Psoas muscle (tissue), 8 donors: ENCODE results near the gene MT1G. TPM values are rescaled to one million over a fixed set of nuclear protein-coding genes. Genes with fewer than 3 reads are reported as not detected.

Source experiments
- ATAC-seq, 4 donors: fragments of 200-7000 bp; cut with Tn5 transposase; one replicate each; pipeline ENCODE4 v1.9.1; 2020; ENCODE audit warnings: moderate library complexity in 3 of 4, mild to moderate bottlenecking in 2 of 4
- DNase-seq, 2 donors: peaks; one replicate each; pipeline ENCODE4 v3.0.0-alpha.2; 2020
- H3K27ac ChIP-seq: fragments of 200-600 bp; one replicate; pipeline ENCODE4 v1.8.0; 2022
- H3K27me3 ChIP-seq, 3 donors: fragments of 200-600 bp in 1 of 3; one replicate each; pipeline versions ENCODE4 v1.6.1 to v1.8.0; 2013 to 2022; ENCODE audit warnings: low read length in 2 of 3, mild to moderate bottlenecking in 2 of 3, moderate library complexity in 1 of 3; ENCODE audit not compliant: insufficient read depth in 3 of 3
- H3K36me3 ChIP-seq, 2 donors: fragments of 200-600 bp in 1 of 2; one replicate each; pipeline versions ENCODE4 v1.6.1 to v1.8.0; 2013 to 2022; ENCODE audit warnings: low read depth in 1 of 2, mild to moderate bottlenecking in 1 of 2, moderate library complexity in 1 of 2; ENCODE audit not compliant: insufficient read depth in 1 of 2
- H3K4me1 ChIP-seq: fragments of 200-600 bp; one replicate; pipeline ENCODE4 v1.8.0; 2022
- H3K4me3 ChIP-seq: fragments of 200-600 bp; one replicate; pipeline ENCODE4 v1.8.0; 2022; ENCODE audit warnings: mild to moderate bottlenecking
- H3K9me3 ChIP-seq: fragments of 200-600 bp; one replicate; pipeline ENCODE4 v1.8.0; 2022
- WGBS, 3 donors: extraction: QIAGEN DNeasy Blood & Tissue Kit; methylation state at CpG; one replicate each; pipeline versions ENCODE4 v1.1.6 to v1.1.7; 2013; 5-methylcytosine and 5-hydroxymethylcytosine counted together
- intact Hi-C, 2 donors: fragments of 100-400 bp; cut with DNase I; formaldehyde crosslinking; loops; one replicate each; pipeline versions ENCODE4 v1.11.0 to v1.14.2; 2022
- polyA plus RNA-seq, 3 donors: library from polyadenylated mRNA; stranded (reverse); fragments of 200-250 nt; gene quantifications; one replicate each; pipeline ENCODE4 v1.2.3, GENCODE V29; 2013
- total RNA-seq, 4 donors: library from RNA; stranded (reverse); fragmentation: NEBNext Ultra II Directional in 2 of 4; extraction: Animal tissue kit (Norgen Biotek cat#: 25700) in 2 of 4; gene quantifications; one replicate each; pipeline versions ENCODE4 v1.2.1 to v1.2.4, GENCODE V29; 2021 to 2023
- TF ChIP-seq, protein P1 (sequence below): fragments of 200-600 bp; IDR thresholded peaks from one replicate; pipeline ENCODE4 v1.8.0; 2022; ENCODE audit warnings: antibody characterized with exemption
- donor health status: healthy with polysubstance abuse.
- donor health status: DM: no; HTN: no; CAD: no; lungs with moderate emphysema.
- donor health status: Bipolar disorder and iron deficiency.
- donor health status: healthy.
- donor health status: DM: yes; HTN: yes; CAD: no.
- donor health status: DM: no; HTN: no; CAD: no.
- donor health status: DM: no; HTN: no; CAD: no.
- donor health status: DM: yes; HTN: yes; CAD: no.

MT1G gene
- total and polyA plus RNA-seq, 7 donors: 1.0 to 24.1 (median 6.8) TPM

DNA sequence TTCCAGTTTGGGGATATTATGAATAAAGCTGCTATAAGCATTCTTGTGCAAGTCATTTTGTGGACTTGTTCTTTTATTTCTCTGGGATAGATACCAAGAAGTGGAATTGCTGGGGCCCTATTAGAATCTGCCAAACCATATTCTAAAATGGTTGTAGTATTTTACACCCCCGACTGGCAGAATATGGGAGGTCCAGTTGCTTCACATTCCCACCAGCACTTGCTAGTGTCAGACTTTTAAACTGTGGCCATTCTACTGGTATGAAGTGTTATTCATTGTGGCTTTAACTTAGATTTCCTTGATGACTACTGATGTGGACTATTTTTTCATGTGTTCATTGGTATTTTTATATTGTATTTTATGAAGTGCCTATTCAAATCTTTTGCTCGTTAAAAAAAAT is 44.0 kb upstream of the MT1G start:
- DNase-seq (no peak), ATAC-seq (no peak)
- no peak overlapping the region for H3K4me3 ChIP-seq
- WGBS, 3 donors: 87 to 92% (median 90%) methylated on average over 2 of the region's 2 CpGs
- no peaks in the 10 kb centered on the region for H3K9me3 ChIP-seq
- no peak overlapping the region for H3K27ac ChIP-seq
- intact Hi-C loops: no loop called here
- no peaks in the 10 kb centered on the region for H3K27me3 ChIP-seq
- TF ChIP-seq, protein P1, sequence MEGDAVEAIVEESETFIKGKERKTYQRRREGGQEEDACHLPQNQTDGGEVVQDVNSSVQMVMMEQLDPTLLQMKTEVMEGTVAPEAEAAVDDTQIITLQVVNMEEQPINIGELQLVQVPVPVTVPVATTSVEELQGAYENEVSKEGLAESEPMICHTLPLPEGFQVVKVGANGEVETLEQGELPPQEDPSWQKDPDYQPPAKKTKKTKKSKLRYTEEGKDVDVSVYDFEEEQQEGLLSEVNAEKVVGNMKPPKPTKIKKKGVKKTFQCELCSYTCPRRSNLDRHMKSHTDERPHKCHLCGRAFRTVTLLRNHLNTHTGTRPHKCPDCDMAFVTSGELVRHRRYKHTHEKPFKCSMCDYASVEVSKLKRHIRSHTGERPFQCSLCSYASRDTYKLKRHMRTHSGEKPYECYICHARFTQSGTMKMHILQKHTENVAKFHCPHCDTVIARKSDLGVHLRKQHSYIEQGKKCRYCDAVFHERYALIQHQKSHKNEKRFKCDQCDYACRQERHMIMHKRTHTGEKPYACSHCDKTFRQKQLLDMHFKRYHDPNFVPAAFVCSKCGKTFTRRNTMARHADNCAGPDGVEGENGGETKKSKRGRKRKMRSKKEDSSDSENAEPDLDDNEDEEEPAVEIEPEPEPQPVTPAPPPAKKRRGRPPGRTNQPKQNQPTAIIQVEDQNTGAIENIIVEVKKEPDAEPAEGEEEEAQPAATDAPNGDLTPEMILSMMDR: no peak
- H3K36me3 ChIP-seq: no peaks in the 10 kb centered on the region
- no peaks in the 10 kb centered on the region for H3K4me1 ChIP-seq

GRCh38 chr16:56710181-56710737 is 42.4 kb upstream of the MT1G start:
- DNase-seq (no peak), ATAC-seq (no peak)
- no peak overlapping the region for H3K4me3 ChIP-seq
- WGBS, 3 donors: 66 to 85% (median 77%) methylated on average over 3 of the region's 3 CpGs
- no peaks in the 10 kb centered on the region for H3K36me3 ChIP-seq
- TF ChIP-seq, protein P1: no peak
- no peaks in the 10 kb centered on the region for H3K27me3 ChIP-seq
- H3K4me1 ChIP-seq: no peaks in the 10 kb centered on the region
- intact Hi-C loops: no loop called here
- no peaks in the 10 kb centered on the region for H3K9me3 ChIP-seq
- no peak overlapping the region for H3K27ac ChIP-seq

DNA sequence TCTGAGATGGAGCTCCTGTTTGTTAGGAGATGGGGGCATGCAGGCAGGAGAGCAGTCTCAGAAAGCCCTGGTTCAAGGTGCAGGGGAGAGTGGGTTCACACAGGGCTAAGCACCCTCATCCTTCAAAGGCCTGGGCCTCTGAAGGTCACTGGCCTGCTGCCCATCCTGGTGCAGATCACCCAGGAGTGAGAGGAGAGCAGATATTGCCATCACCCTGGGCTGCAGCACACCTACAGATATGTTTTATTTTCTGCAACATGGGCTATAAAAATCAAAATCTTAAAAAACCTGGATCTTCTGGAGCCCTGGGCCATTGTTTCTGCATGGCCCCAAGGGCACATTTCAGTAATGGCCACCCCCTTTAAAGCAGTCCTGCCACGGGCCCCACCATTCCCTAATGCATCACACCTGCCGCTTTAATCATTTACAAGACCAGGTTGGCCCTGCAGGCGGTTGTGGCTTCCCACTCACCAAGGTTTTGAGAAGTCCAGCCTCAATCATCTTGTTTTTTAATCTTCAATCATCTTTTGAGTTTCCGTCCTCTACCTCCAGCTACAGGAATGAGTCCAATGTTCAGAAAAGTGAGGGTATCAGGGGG is 41.7 kb upstream of the MT1G start:
- no peaks in the 10 kb centered on the region for H3K9me3 ChIP-seq
- no peak for DNase-seq
- 80 to 87% (median 87%) methylated on average over 4 of the region's 4 CpGs for WGBS, 3 donors
- TF ChIP-seq, protein P1: no peak
- no peaks in the 10 kb centered on the region for H3K27me3 ChIP-seq
- ATAC-seq: no peak
- no peak overlapping the region for H3K27ac ChIP-seq
- intact Hi-C loops: loop anchor here in 1 of 2 donors (10.0 kb wide), 1 partner anchor 195 kb away; no protein-coding TSS in a partner anchor
- H3K4me1 ChIP-seq: no peaks in the 10 kb centered on the region
- no peaks in the 10 kb centered on the region for H3K36me3 ChIP-seq
- no peak overlapping the region for H3K4me3 ChIP-seq

- H3K4me3 ChIP-seq: no peak overlapping the region
- no peak overlapping the region for H3K27ac ChIP-seq
- H3K27me3 ChIP-seq: no peaks in the 10 kb centered on the region
- DNase-seq (no peak), ATAC-seq (no peak)
- H3K4me1 ChIP-seq: no peaks in the 10 kb centered on the region
- H3K36me3 ChIP-seq: no peaks in the 10 kb centered on the region
- no peaks in the 10 kb centered on the region for H3K9me3 ChIP-seq
- TF ChIP-seq, protein P1: no peak
- intact Hi-C loops: loop anchor here in 1 of 2 donors (10.0 kb wide), 1 partner anchor 194 kb away; no protein-coding TSS in a partner anchor
- 51 to 68% (median 61%) methylated on average over 13 of the region's 13 CpGs for WGBS, 3 donors
Observed at GRCh38 chr16:56708525-56709442, 40.9 kb upstream of the MT1G start.
